SK-N-SH treated with all-trans-retinoic acid at 6 μM for 48 hours (cell line): ENCODE results near the gene GPR34.

Source experiments
- ARNTL ChIP-seq: fragments of 450-650 bp; formaldehyde crosslinking; IDR thresholded peaks from 2 replicates; pipeline ENCODE4 v1.5.0; 2020; ENCODE audit warnings: low read depth, mild to moderate bottlenecking, moderate library complexity, borderline replicate concordance
- CSDC2 ChIP-seq: fragments of 250-450 bp; sonication (Bioruptor Pico); IDR thresholded peaks from 2 replicates; pipeline ENCODE4 v1.5.0; 2020; ENCODE audit warnings: mild to moderate bottlenecking, moderate library complexity
- CSRNP3 ChIP-seq: fragments of 250-450 bp; sonication (Bioruptor Pico); IDR thresholded peaks from 2 replicates; pipeline ENCODE4 v1.5.1; 2021; ENCODE audit warnings: mild to moderate bottlenecking, moderate library complexity
- OSR1 ChIP-seq: fragments of 250-450 bp; sonication (Bioruptor Pico); IDR thresholded peaks from 2 replicates; pipeline ENCODE4 v1.8.0; 2022; ENCODE audit warnings: moderate library complexity, mild to moderate bottlenecking, inconsistent platforms
- PATZ1 ChIP-seq: fragments of 250-450 bp; sonication (Bioruptor Pico); IDR thresholded peaks from 2 replicates; pipeline ENCODE4 v1.8.0; 2020; ENCODE audit warnings: mild to moderate bottlenecking, moderate library complexity, borderline replicate concordance
- TCF4 ChIP-seq: fragments of 250-450 bp; sonication (Bioruptor Pico); IDR thresholded peaks from 2 replicates; pipeline ENCODE4 v1.8.0; 2021; ENCODE audit warnings: mild to moderate bottlenecking, moderate library complexity, borderline replicate concordance
- ZFP3 ChIP-seq: fragments of 250-450 bp; sonication (Bioruptor Pico); IDR thresholded peaks from 2 replicates; pipeline ENCODE4 v1.5.0; 2020; ENCODE audit warnings: mild to moderate bottlenecking, moderate library complexity
- ZNF565 ChIP-seq: fragments of 450-650 bp; formaldehyde crosslinking; conservative IDR thresholded peaks from 2 replicates; pipeline ENCODE4 v1.5.0; 2020; ENCODE audit warnings: low read depth, mild to moderate bottlenecking, moderate library complexity

- TF ChIP-seq ZFP3 (CRISPR knock-in tag) (no peak), CSDC2 (CRISPR knock-in tag) (no peak), OSR1 (CRISPR knock-in tag) (no peak), TCF4 (CRISPR knock-in tag) (no peak), ZNF565 (CRISPR knock-in tag) (no peak), CSRNP3 (CRISPR knock-in tag) (no peak), PATZ1 (CRISPR knock-in tag) (no peak), ARNTL (CRISPR knock-in tag) (no peak)
These were observed 33.1 kb upstream of the GPR34 start for GRCh38 chrX:41655631-41656030.
